GM12878 (cell line): ENCODE data around the gene COL28A1. TPM values are rescaled to one million over a fixed set of nuclear protein-coding genes. Genes with fewer than 3 reads are reported as not detected.
A peak's percentile ranks its signal among the peaks of the same experiment; 100 is the strongest.

Source experiments
- BCL11A ChIP-seq: IDR thresholded peaks from 2 replicates; pipeline ENCODE4 v1.6.1; 2011; ENCODE audit warnings: low read depth, low read length
- CEBPB ChIP-seq, 2 experiments: fragments of 150-350 bp in 1 of 2; IDR thresholded peaks; 2 replicates each; pipeline ENCODE4 v1.6.1; 2012 to 2014; ENCODE audit warnings: low read depth in 2 of 2, low read length in 2 of 2, borderline replicate concordance in 1 of 2, inconsistent platforms in 1 of 2
- CHD4 ChIP-seq: fragments of 200-600 bp; sonication (generic); IDR thresholded peaks from 2 replicates; pipeline ENCODE4 v1.6.1; 2016; ENCODE audit warnings: mild to moderate bottlenecking
- DPF2 ChIP-seq: fragments of 450-650 bp; IDR thresholded peaks from 2 replicates; pipeline ENCODE4 v1.6.1; 2017; ENCODE audit warnings: mild to moderate bottlenecking
- EGR1 ChIP-seq, 2 experiments: IDR thresholded peaks; 1 replicate in 1 of 2; 2 replicates in 1 of 2; pipeline ENCODE4 v1.6.1; 2011 to 2012; ENCODE audit warnings: low read depth in 2 of 2, low read length in 2 of 2, borderline replicate concordance in 1 of 2, mild to moderate bottlenecking in 1 of 2, moderate library complexity in 1 of 2
- ETV6 ChIP-seq, 2 experiments: fragments of 450-650 bp in 1 of 2; IDR thresholded peaks in 1 of 2; conservative IDR thresholded peaks in 1 of 2; 2 replicates each; pipeline ENCODE4 v1.6.1; 2014; ENCODE audit warnings: antibody characterized with exemption in 1 of 2, borderline replicate concordance in 1 of 2, low read depth in 1 of 2, mild to moderate bottlenecking in 1 of 2, moderate library complexity in 1 of 2
- FOXK2 ChIP-seq: fragments of 450-650 bp; IDR thresholded peaks from 2 replicates; pipeline ENCODE4 v1.6.1; 2017; ENCODE audit warnings: mild to moderate bottlenecking, moderate library complexity
- IRF4 ChIP-seq: IDR thresholded peaks from 2 replicates; pipeline ENCODE4 v1.6.1; 2011; ENCODE audit warnings: low read depth, low read length
- MYB ChIP-seq: fragments of 150-350 bp; IDR thresholded peaks from 2 replicates; pipeline ENCODE4 v1.6.1; 2014; ENCODE audit warnings: mild to moderate bottlenecking, low read depth, low read length, borderline replicate concordance
- NRF1 ChIP-seq: conservative IDR thresholded peaks from 2 replicates; pipeline ENCODE4 v1.6.1; 2011; ENCODE audit warnings: mild to moderate bottlenecking, low read depth, low read length, improper control_type of control experiment
- POLR2A ChIP-seq: IDR thresholded peaks from 2 replicates; pipeline ENCODE4 v1.6.1; 2011; ENCODE audit warnings: low read depth, mild to moderate bottlenecking, low read length
- RAD21 ChIP-seq: IDR thresholded peaks from 2 replicates; pipeline ENCODE4 v1.6.1; 2011; ENCODE audit warnings: mild to moderate bottlenecking, low read depth, low read length, moderate library complexity; ENCODE audit not compliant: insufficient read depth
- RB1 ChIP-seq: fragments of 450-650 bp; formaldehyde crosslinking; IDR thresholded peaks from 2 replicates; pipeline ENCODE4 v1.6.1; 2017; ENCODE audit warnings: mild to moderate bottlenecking, borderline replicate concordance
- RUNX3 ChIP-seq: IDR thresholded peaks from 2 replicates; pipeline ENCODE4 v1.6.1; 2012; ENCODE audit warnings: low read length, inconsistent platforms
- SRF ChIP-seq, 2 experiments: IDR thresholded peaks; 2 replicates each; pipeline ENCODE4 v1.6.1; 2011; ENCODE audit warnings: low read depth in 2 of 2, low read length in 2 of 2, mild to moderate bottlenecking in 1 of 2, moderate library complexity in 1 of 2
- WRNIP1 ChIP-seq: IDR thresholded peaks from 2 replicates; pipeline ENCODE4 v1.6.1; 2011; ENCODE audit warnings: low read depth, low read length, improper control_type of control experiment, borderline replicate concordance
- ZBED1 ChIP-seq: IDR thresholded peaks from 2 replicates; pipeline ENCODE4 v1.6.1; 2016; ENCODE audit warnings: borderline replicate concordance
- polyA plus RNA-seq, 11 experiments: library from polyadenylated mRNA; depleted of rRNA in 4 of 11; unstranded in 6 of 11; stranded (reverse) in 5 of 11; fragments of >200 nt; fragmentation: Nextera tagmentation in 4 of 11; fragmentation: Illumina TruSeq in 1 of 11; extraction: Ambion mirVana in 4 of 11; extraction: Trizol in 1 of 11; gene quantifications; 1 replicate in 1 of 11; 2 replicates in 10 of 11; pipeline versions ENCODE4 v1.2.1 to v1.2.3, GENCODE V29; 2011 to 2016; ENCODE audit warnings: inconsistent platforms in 2 of 11, missing spikeins in 2 of 11, low read depth in 1 of 11
- total RNA-seq, 4 experiments: library from RNA; depleted of rRNA in 3 of 4; stranded (reverse); fragments of >200 nt in 3 of 4; fragmentation: Illumina TruSeq in 1 of 4; extraction: Trizol in 1 of 4; gene quantifications; 2 replicates each; pipeline versions ENCODE4 v1.2.1 to v1.2.3, GENCODE V29; 2013 to 2021
- TF ChIP-seq, protein P1 (sequence below): IDR thresholded peaks from 2 replicates; pipeline ENCODE4 v1.6.1; 2011; ENCODE audit warnings: borderline replicate concordance, low read depth, mild to moderate bottlenecking, moderate library complexity, low read length; ENCODE audit not compliant: insufficient read depth, poor library complexity, severe bottlenecking
- TF ChIP-seq, protein P2 (sequence below): fragments of 450-650 bp; IDR thresholded peaks from 2 replicates; pipeline ENCODE4 v1.6.1; 2018; ENCODE audit warnings: borderline replicate concordance, mild to moderate bottlenecking; ENCODE audit not compliant: partially characterized antibody
- TF ChIP-seq, protein P3 (sequence below): IDR thresholded peaks from 2 replicates; pipeline ENCODE4 v1.6.1; 2012; ENCODE audit warnings: low read depth, low read length, improper control_type of control experiment
- TF ChIP-seq, protein P4 (sequence below): IDR thresholded peaks from 2 replicates; pipeline ENCODE4 v1.6.1; 2012; ENCODE audit warnings: improper control_type of control experiment, low read depth, low read length; ENCODE audit not compliant: insufficient replicate concordance

COL28A1 gene
- total and polyA plus RNA-seq, 10 of the 15 experiments (the other 5 are each of a cell fraction or from before 2014, with no cell fraction given), result 0.05 to 0.22 TPM; not detected in 8

DNA sequence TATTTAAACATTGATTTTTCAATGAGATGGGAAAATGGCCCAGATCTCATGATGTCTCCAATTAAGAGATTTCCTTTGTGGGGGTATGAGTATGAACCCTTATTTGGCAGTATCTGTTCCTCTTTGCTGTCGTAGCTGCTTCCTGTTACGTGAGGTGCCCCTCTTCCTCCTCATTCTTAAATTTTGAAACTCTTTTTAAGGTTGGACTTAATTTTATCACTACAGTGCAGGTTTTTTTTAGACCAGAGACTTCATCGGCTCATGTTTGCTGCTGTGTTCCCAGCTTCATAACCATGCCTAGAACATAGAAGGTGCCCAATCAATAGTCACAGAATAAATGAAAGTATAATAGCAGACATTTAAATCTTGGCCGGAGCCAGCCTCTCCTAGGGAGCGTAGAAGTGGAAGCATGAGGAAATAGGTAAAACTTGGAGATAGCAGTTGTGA lies 33.4 kb upstream of the COL28A1 start (continued):
- TF ChIP-seq, protein P1, sequence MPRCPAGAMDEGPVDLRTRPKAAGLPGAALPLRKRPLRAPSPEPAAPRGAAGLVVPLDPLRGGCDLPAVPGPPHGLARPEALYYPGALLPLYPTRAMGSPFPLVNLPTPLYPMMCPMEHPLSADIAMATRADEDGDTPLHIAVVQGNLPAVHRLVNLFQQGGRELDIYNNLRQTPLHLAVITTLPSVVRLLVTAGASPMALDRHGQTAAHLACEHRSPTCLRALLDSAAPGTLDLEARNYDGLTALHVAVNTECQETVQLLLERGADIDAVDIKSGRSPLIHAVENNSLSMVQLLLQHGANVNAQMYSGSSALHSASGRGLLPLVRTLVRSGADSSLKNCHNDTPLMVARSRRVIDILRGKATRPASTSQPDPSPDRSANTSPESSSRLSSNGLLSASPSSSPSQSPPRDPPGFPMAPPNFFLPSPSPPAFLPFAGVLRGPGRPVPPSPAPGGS, result no peak
- TF ChIP-seq ETV6 (conservative IDR thresholded peaks at IDR 0.05 in 1 of 2, IDR thresholded peaks at IDR 0.05 in 1 of 2; ENCODE audit: borderline replicate concordance in 1 of 2, low read depth in 1 of 2), result no peak
- TF ChIP-seq, protein P2, sequence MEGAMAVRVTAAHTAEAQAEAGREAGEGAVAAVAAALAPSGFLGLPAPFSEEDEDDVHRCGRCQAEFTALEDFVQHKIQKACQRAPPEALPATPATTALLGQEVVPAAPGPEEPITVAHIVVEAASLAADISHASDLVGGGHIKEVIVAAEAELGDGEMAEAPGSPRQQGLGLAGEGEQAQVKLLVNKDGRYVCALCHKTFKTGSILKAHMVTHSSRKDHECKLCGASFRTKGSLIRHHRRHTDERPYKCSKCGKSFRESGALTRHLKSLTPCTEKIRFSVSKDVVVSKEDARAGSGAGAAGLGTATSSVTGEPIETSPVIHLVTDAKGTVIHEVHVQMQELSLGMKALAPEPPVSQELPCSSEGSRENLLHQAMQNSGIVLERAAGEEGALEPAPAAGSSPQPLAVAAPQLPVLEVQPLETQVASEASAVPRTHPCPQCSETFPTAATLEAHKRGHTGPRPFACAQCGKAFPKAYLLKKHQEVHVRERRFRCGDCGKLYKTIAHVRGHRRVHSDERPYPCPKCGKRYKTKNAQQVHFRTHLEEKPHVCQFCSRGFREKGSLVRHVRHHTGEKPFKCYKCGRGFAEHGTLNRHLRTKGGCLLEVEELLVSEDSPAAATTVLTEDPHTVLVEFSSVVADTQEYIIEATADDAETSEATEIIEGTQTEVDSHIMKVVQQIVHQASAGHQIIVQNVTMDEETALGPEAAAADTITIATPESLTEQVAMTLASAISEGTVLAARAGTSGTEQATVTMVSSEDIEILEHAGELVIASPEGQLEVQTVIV, result no peak
- TF ChIP-seq MYB, result no peak
- TF ChIP-seq, protein P3, sequence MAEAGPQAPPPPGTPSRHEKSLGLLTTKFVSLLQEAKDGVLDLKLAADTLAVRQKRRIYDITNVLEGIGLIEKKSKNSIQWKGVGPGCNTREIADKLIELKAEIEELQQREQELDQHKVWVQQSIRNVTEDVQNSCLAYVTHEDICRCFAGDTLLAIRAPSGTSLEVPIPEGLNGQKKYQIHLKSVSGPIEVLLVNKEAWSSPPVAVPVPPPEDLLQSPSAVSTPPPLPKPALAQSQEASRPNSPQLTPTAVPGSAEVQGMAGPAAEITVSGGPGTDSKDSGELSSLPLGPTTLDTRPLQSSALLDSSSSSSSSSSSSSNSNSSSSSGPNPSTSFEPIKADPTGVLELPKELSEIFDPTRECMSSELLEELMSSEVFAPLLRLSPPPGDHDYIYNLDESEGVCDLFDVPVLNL, result no peak
- TF ChIP-seq SRF (IDR thresholded peaks at IDR 0.05; ENCODE audit: low read depth in 2 of 2, low read length in 2 of 2), result peak; percentile 88 to 98
- TF ChIP-seq RB1, result no peak
- no peak for TF ChIP-seq POLR2A
- TF ChIP-seq CEBPB (IDR thresholded peaks at IDR 0.05; ENCODE audit: borderline replicate concordance in 1 of 2, low read depth in 2 of 2, low read length in 2 of 2), result no peak
- TF ChIP-seq FOXK2, result no peak
- TF ChIP-seq RAD21, result no peak
- TF ChIP-seq NRF1, result no peak
- peak; percentile 91; the same call in 1 of the 2 replicates for TF ChIP-seq WRNIP1
- TF ChIP-seq ZBED1, result 0 out of 2 replicates have a peak, but pooled peaks have one; percentile 2
- TF ChIP-seq DPF2, result no peak
- TF ChIP-seq EGR1 (IDR thresholded peaks at IDR 0.05; ENCODE audit: borderline replicate concordance in 1 of 2, low read depth in 2 of 2, low read length in 2 of 2), result no peak
- TF ChIP-seq, protein P4, sequence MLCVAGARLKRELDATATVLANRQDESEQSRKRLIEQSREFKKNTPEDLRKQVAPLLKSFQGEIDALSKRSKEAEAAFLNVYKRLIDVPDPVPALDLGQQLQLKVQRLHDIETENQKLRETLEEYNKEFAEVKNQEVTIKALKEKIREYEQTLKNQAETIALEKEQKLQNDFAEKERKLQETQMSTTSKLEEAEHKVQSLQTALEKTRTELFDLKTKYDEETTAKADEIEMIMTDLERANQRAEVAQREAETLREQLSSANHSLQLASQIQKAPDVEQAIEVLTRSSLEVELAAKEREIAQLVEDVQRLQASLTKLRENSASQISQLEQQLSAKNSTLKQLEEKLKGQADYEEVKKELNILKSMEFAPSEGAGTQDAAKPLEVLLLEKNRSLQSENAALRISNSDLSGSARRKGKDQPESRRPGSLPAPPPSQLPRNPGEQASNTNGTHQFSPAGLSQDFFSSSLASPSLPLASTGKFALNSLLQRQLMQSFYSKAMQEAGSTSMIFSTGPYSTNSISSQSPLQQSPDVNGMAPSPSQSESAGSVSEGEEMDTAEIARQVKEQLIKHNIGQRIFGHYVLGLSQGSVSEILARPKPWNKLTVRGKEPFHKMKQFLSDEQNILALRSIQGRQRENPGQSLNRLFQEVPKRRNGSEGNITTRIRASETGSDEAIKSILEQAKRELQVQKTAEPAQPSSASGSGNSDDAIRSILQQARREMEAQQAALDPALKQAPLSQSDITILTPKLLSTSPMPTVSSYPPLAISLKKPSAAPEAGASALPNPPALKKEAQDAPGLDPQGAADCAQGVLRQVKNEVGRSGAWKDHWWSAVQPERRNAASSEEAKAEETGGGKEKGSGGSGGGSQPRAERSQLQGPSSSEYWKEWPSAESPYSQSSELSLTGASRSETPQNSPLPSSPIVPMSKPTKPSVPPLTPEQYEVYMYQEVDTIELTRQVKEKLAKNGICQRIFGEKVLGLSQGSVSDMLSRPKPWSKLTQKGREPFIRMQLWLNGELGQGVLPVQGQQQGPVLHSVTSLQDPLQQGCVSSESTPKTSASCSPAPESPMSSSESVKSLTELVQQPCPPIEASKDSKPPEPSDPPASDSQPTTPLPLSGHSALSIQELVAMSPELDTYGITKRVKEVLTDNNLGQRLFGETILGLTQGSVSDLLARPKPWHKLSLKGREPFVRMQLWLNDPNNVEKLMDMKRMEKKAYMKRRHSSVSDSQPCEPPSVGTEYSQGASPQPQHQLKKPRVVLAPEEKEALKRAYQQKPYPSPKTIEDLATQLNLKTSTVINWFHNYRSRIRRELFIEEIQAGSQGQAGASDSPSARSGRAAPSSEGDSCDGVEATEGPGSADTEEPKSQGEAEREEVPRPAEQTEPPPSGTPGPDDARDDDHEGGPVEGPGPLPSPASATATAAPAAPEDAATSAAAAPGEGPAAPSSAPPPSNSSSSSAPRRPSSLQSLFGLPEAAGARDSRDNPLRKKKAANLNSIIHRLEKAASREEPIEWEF, result peak; percentile 55
- no peak for TF ChIP-seq RUNX3
- TF ChIP-seq IRF4, result peak; percentile 81; the same call in 1 of the 2 replicates
- TF ChIP-seq BCL11A, result peak; percentile 85
- no peak for TF ChIP-seq CHD4
